Caco-2 (cell line): ENCODE data around the gene CDK2AP2. TPM values are rescaled to one million over a fixed set of nuclear protein-coding genes. Genes with fewer than 3 reads are reported as not detected.

ENCODE experiments used
- BruUV-seq: library from RNA; stranded (reverse); fragments of 400-500 nt; replicated peaks from 2 replicates; lab custom pipeline; 2021; lab: Mats Ljungman, UMichigan
- CTCF ChIA-PET: fragments of 300-600 bp; sonication (Branson Sonifier 250); formaldehyde crosslinking; loops from one replicate; lab custom pipeline; 2022; ENCODE audit warnings: antibody characterized with exemption; lab: Charles Lee
- POLR2A ChIA-PET: fragments of 300-600 bp; sonication (Branson Sonifier 250); formaldehyde crosslinking; loops from one replicate; lab custom pipeline; 2022; ENCODE audit warnings: antibody characterized with exemption; lab: Charles Lee
- DNase-seq, 2 experiments: peaks; one replicate each; pipeline versions ENCODE4 v3.0.0 to v3.0.0-alpha.2; 2020 to 2022
- H3K27me3 ChIP-seq: replicated peaks from 2 replicates; pipeline ENCODE4 v1.6.0; 2011; ENCODE audit warnings: low read length; ENCODE audit not compliant: control insufficient read depth, insufficient read depth
- H3K36me3 ChIP-seq: 2 replicates; pipeline ENCODE4 v1.5.1; 2011; ENCODE audit warnings: low read length; ENCODE audit not compliant: control insufficient read depth, insufficient read depth
- H3K4me1 ChIP-seq: fragments of 250-450 bp; sonication (Bioruptor Pico); 2 replicates; pipeline ENCODE4 v1.5.1; 2020; ENCODE audit warnings: mild to moderate bottlenecking
- H3K4me3 ChIP-seq: 2 replicates; pipeline ENCODE4 v1.5.1; 2011; ENCODE audit warnings: low read depth, mild to moderate bottlenecking, control low read depth, low read length
- H3K9me3 ChIP-seq: fragments of 250-450 bp; sonication (Bioruptor Pico); 2 replicates; pipeline ENCODE4 v1.5.1; 2020; ENCODE audit warnings: mild to moderate bottlenecking, moderate library complexity
- H3K27ac Mint-ChIP-seq: one replicate; pipeline ENCODE4 v1.8.0; 2022; ENCODE audit warnings: mixed read lengths; ENCODE audit not compliant: unreplicated experiment
- H3K27me3 Mint-ChIP-seq: one replicate; pipeline ENCODE4 v1.8.0; 2022; ENCODE audit warnings: mixed read lengths; ENCODE audit not compliant: insufficient read depth, unreplicated experiment
- H3K36me3 Mint-ChIP-seq: one replicate; pipeline ENCODE4 v1.8.0; 2022; ENCODE audit warnings: mild to moderate bottlenecking, mixed read lengths; ENCODE audit not compliant: insufficient read depth, unreplicated experiment
- H3K4me1 Mint-ChIP-seq: one replicate; pipeline ENCODE4 v1.8.0; 2022; ENCODE audit warnings: low read depth, mixed read lengths; ENCODE audit not compliant: unreplicated experiment
- H3K4me3 Mint-ChIP-seq: one replicate; pipeline ENCODE4 v1.8.0; 2022; ENCODE audit warnings: mild to moderate bottlenecking, moderate library complexity, mixed read lengths; ENCODE audit not compliant: unreplicated experiment
- H3K9me3 Mint-ChIP-seq: one replicate; pipeline ENCODE4 v1.8.0; 2022; ENCODE audit warnings: mixed read lengths; ENCODE audit not compliant: unreplicated experiment
- CTCF ChIP-seq, 2 experiments: fragments of 200-600 bp in 1 of 2; IDR thresholded peaks; 1 replicate in 1 of 2; 2 replicates in 1 of 2; pipeline versions ENCODE4 v1.5.1 to v1.8.0; 2011 to 2022; ENCODE audit warnings: antibody characterized with exemption in 1 of 2, control low read depth in 1 of 2, inconsistent platforms in 1 of 2, low read depth in 1 of 2, low read length in 1 of 2, mild to moderate bottlenecking in 1 of 2, moderate library complexity in 1 of 2; ENCODE audit not compliant: insufficient read depth in 1 of 2, severe bottlenecking in 1 of 2, unreplicated experiment in 1 of 2
- intact Hi-C: fragments of 100-400 bp; cut with micrococcal nuclease; formaldehyde crosslinking; loops from one replicate; pipeline ENCODE4 v1.10.0; 2022; ENCODE audit not compliant: unreplicated experiment
- total RNA-seq: library from RNA; stranded (reverse); gene quantifications from 2 replicates; pipeline ENCODE4 v1.2.3, GENCODE V29; 2022

CDK2AP2 gene
- total RNA-seq, 1 experiment from 2014 or later: 99.4 TPM

DNA sequence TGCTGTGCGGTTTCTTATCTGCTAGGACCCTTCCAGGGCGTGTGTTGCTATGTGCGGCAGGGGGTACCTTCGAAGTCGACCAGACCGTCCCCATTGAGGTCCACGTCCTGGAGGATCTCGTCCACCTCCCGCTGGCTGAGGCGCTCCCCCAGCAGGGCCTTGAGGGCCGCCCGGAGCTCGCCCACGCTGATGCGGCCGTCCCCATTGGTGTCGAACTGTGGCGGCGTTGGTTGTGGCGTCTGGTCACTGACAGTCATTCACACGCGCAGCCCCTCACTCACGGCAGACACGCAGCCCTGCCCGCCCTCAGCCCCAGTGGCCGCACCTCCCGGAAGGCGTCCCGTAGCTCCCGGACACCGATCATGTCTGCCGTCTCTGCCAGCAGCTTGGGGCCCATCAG, 11.8 kb upstream of the CDK2AP2 start:
- DNase-seq: no peak
- no peaks in the 10 kb centered on the region for H3K27me3 ChIP-seq
- POLR2A ChIA-PET: no interaction called here
- no peaks in the 10 kb centered on the region for H3K36me3 ChIP-seq
- Mint-ChIP-seq H3K36me3 (no peaks in the 10 kb centered on the region), H3K4me1 (peaks cover 2% of the 10 kb centered on the region), H3K27me3 (no peaks in the 10 kb centered on the region), H3K9me3 (no peaks in the 10 kb centered on the region), H3K27ac (no peak overlapping the region), H3K4me3 (no peak overlapping the region)
- BruUV-seq: no TSS peak
- TF ChIP-seq CTCF (IDR thresholded peaks at IDR 0.05; ENCODE audit: insufficient read depth in 1 of 2, low read depth in 1 of 2, low read length in 1 of 2, severe bottlenecking in 1 of 2, unreplicated experiment in 1 of 2): no peak
- H3K4me1 ChIP-seq: no peaks in the 10 kb centered on the region
- no peaks in the 10 kb centered on the region for H3K9me3 ChIP-seq
- CTCF ChIA-PET: no interaction called here
- intact Hi-C loops: no loop called here
- no peak overlapping the region for H3K4me3 ChIP-seq

- Histone ChIP-seq H3K4me1 (no peaks in the 10 kb centered on the region; the same call in 1 of the 2 replicates), H3K4me3 (no peak overlapping the region), H3K27me3 (no peaks in the 10 kb centered on the region), H3K9me3 (no peaks in the 10 kb centered on the region), H3K36me3 (no peaks in the 10 kb centered on the region)
- CTCF ChIA-PET: no interaction called here
- no peak overlapping the region for H3K27ac Mint-ChIP-seq
- H3K4me1 Mint-ChIP-seq: peaks cover 9% of the 10 kb centered on the region
- H3K36me3 Mint-ChIP-seq: no peaks in the 10 kb centered on the region
- DNase-seq: no peak
- H3K27me3 Mint-ChIP-seq: no peaks in the 10 kb centered on the region
- no peak overlapping the region for H3K4me3 Mint-ChIP-seq
- intact Hi-C loops: no loop called here
- TF ChIP-seq CTCF (IDR thresholded peaks at IDR 0.05; ENCODE audit: insufficient read depth in 1 of 2, low read depth in 1 of 2, low read length in 1 of 2, severe bottlenecking in 1 of 2, unreplicated experiment in 1 of 2): no peak
- BruUV-seq: no TSS peak
- H3K9me3 Mint-ChIP-seq: no peaks in the 10 kb centered on the region
- POLR2A ChIA-PET: interaction anchor here (0.9 kb wide), 1 partner anchor 66 kb away, joined by 5 read pairs; the partner anchor contains the start of gene GSTP1
Measured at GRCh38 chr11:67517784-67518552, 10.0 kb upstream of the CDK2AP2 start.

DNA sequence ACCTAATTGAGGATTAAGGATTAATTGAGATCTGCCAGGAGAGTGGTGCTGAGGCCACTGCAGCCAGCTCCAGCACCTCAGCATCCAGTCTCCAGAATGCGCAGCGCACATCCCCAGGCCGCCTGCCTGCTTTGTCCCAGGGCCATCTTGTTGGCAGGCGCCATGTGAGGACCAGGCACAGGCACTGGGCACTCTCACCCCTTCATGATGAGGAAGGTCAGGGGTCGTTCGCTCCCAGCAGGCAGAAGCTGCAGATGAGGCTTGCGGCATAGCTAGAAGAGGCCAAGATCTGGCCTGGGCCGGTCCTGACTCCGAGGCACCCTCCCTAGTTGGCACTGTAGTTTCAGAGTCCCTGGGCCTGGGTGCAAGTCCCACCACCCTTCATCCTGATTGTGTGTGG, 8.8 kb upstream of the CDK2AP2 start:
- POLR2A ChIA-PET: no interaction called here
- H3K4me3 Mint-ChIP-seq: no peak overlapping the region
- no TSS peak for BruUV-seq

More for the DNA sequence above, 8.8 kb upstream of the CDK2AP2 start:
- Mint-ChIP-seq H3K36me3 (no peaks in the 10 kb centered on the region), H3K27ac (no peak overlapping the region), H3K9me3 (no peaks in the 10 kb centered on the region), H3K27me3 (no peaks in the 10 kb centered on the region), H3K4me1 (peaks cover 9% of the 10 kb centered on the region)
- no peaks in the 10 kb centered on the region for H3K36me3 ChIP-seq
- intact Hi-C loops: no loop called here
- H3K9me3 ChIP-seq: no peaks in the 10 kb centered on the region
- no peak overlapping the region for H3K4me3 ChIP-seq
- no peak for DNase-seq
- H3K4me1 ChIP-seq: peaks cover 6% of the 10 kb centered on the region
- no peak for TF ChIP-seq CTCF (IDR thresholded peaks at IDR 0.05; ENCODE audit: insufficient read depth in 1 of 2, low read depth in 1 of 2, low read length in 1 of 2, severe bottlenecking in 1 of 2, unreplicated experiment in 1 of 2)
- H3K27me3 ChIP-seq: no peaks in the 10 kb centered on the region
- CTCF ChIA-PET: no interaction called here
